HEK293 (cell line): ENCODE results near the gene RHEX.

ENCODE experiments used
- CTCF ChIA-PET: fragments of 350-600 bp; formaldehyde crosslinking; extraction: SDS; loops from one replicate; lab custom pipeline; 2021; ENCODE audit warnings: antibody characterized with exemption; lab: Yijun Ruan, JAX
- POLR2A ChIA-PET: fragments of 300-600 bp; formaldehyde crosslinking; extraction: SDS; loops from one replicate; lab custom pipeline; 2020; ENCODE audit warnings: antibody characterized with exemption, inconsistent platforms; lab: Yijun Ruan, JAX
- H3K27ac ChIP-seq: fragments of 200-500 bp; sonication (Bioruptor generic); 2 replicates; pipeline ENCODE4 v1.5.1; 2014; ENCODE audit warnings: low read depth, low read length, control low read depth, inconsistent platforms; ENCODE audit errors: extremely low read depth
- H3K36me3 ChIP-seq, 2 experiments: fragments of 200-500 bp in 1 of 2; sonication (Bioruptor generic) in 1 of 2; 1 replicate in 1 of 2; 2 replicates in 1 of 2; pipeline ENCODE4 v1.5.1; 2014 to 2017; ENCODE audit warnings: inconsistent platforms in 2 of 2, low read length in 2 of 2; ENCODE audit not compliant: control insufficient read depth in 2 of 2, insufficient read depth in 1 of 2
- H3K4me1 ChIP-seq: fragments of 200-500 bp; sonication (Bioruptor generic); 2 replicates; pipeline ENCODE4 v1.5.1; 2014; ENCODE audit warnings: mild to moderate bottlenecking, low read length, inconsistent platforms; ENCODE audit not compliant: control insufficient read depth, insufficient read depth
- H3K4me3 ChIP-seq: 2 replicates; pipeline ENCODE4 v1.5.1; 2011; ENCODE audit warnings: low read depth, mild to moderate bottlenecking, control low read depth, low read length, moderate library complexity
- H3K9me3 ChIP-seq: fragments of 200-500 bp; sonication (Bioruptor generic); 2 replicates; pipeline ENCODE4 v1.5.1; 2014; ENCODE audit warnings: low read depth, low read length, inconsistent platforms; ENCODE audit not compliant: control insufficient read depth, insufficient read depth
- SETDB1 ChIP-seq: IDR thresholded peaks from one replicate; pipeline ENCODE4 v1.6.1; 2017; ENCODE audit warnings: mild to moderate bottlenecking, low read length, moderate library complexity, mixed read lengths; ENCODE audit not compliant: insufficient read length
- ZBTB1 ChIP-seq: fragments of 450-650 bp; formaldehyde crosslinking; IDR thresholded peaks from 2 replicates; pipeline ENCODE4 v1.5.1; 2016; ENCODE audit warnings: missing biosample characterization, missing genetic modification characterization
- ZBTB20 ChIP-seq: fragments of 450-650 bp; formaldehyde crosslinking; IDR thresholded peaks from 2 replicates; pipeline ENCODE4 v1.5.1; 2016; ENCODE audit warnings: missing biosample characterization, missing genetic modification characterization
- ZFP3 ChIP-seq: fragments of 450-650 bp; formaldehyde crosslinking; IDR thresholded peaks from 2 replicates; pipeline ENCODE4 v1.5.1; 2016; ENCODE audit warnings: low read depth, missing biosample characterization, missing genetic modification characterization
- ZFP41 ChIP-seq: fragments of 450-650 bp; formaldehyde crosslinking; IDR thresholded peaks from 2 replicates; pipeline ENCODE4 v1.5.1; 2016; ENCODE audit warnings: missing biosample characterization, missing genetic modification characterization, borderline replicate concordance
- ZIC2 ChIP-seq: fragments of 450-650 bp; formaldehyde crosslinking; IDR thresholded peaks from 2 replicates; pipeline ENCODE4 v1.5.1; 2016; ENCODE audit warnings: missing biosample characterization, missing genetic modification characterization
- ZNF10 ChIP-seq: fragments of 450-650 bp; formaldehyde crosslinking; IDR thresholded peaks from 2 replicates; pipeline ENCODE4 v1.5.1; 2017; ENCODE audit warnings: missing biosample characterization, missing genetic modification characterization
- ZNF112 ChIP-seq: fragments of 450-650 bp; formaldehyde crosslinking; IDR thresholded peaks from 2 replicates; pipeline ENCODE4 v1.5.0; 2017; ENCODE audit warnings: missing biosample characterization, missing genetic modification characterization
- ZNF211 ChIP-seq: fragments of 450-650 bp; formaldehyde crosslinking; IDR thresholded peaks from 2 replicates; pipeline ENCODE4 v1.5.1; 2016; ENCODE audit warnings: low read depth, missing biosample characterization, missing genetic modification characterization
- ZNF24 ChIP-seq: fragments of 450-650 bp; formaldehyde crosslinking; IDR thresholded peaks from 2 replicates; pipeline ENCODE4 v1.5.1; 2016; ENCODE audit warnings: missing biosample characterization, missing genetic modification characterization
- ZNF341 ChIP-seq: fragments of 450-650 bp; formaldehyde crosslinking; IDR thresholded peaks from 2 replicates; pipeline ENCODE4; 2016; ENCODE audit warnings: low read depth, missing biosample characterization, missing genetic modification characterization
- ZNF398 ChIP-seq: fragments of 450-650 bp; formaldehyde crosslinking; IDR thresholded peaks from 2 replicates; pipeline ENCODE4 v1.5.1; 2017; ENCODE audit warnings: missing biosample characterization, missing genetic modification characterization
- ZNF600 ChIP-seq: fragments of 450-650 bp; formaldehyde crosslinking; IDR thresholded peaks from 2 replicates; pipeline ENCODE4 v1.5.1; 2016; ENCODE audit warnings: missing biosample characterization, missing genetic modification characterization
- ZNF624 ChIP-seq: fragments of 450-650 bp; formaldehyde crosslinking; IDR thresholded peaks from 2 replicates; pipeline ENCODE4 v1.5.1; 2017; ENCODE audit warnings: missing biosample characterization, missing genetic modification characterization
- ZNF670 ChIP-seq: fragments of 450-650 bp; formaldehyde crosslinking; IDR thresholded peaks from 2 replicates; pipeline ENCODE4 v1.5.1; 2016; ENCODE audit warnings: missing biosample characterization, missing genetic modification characterization, low read depth
- ZNF692 ChIP-seq: fragments of 450-650 bp; formaldehyde crosslinking; IDR thresholded peaks from 2 replicates; pipeline ENCODE4 v1.5.1; 2016; ENCODE audit warnings: missing biosample characterization, missing genetic modification characterization
- ZNF777 ChIP-seq: fragments of 450-650 bp; formaldehyde crosslinking; IDR thresholded peaks from 2 replicates; pipeline ENCODE4 v1.5.1; 2017; ENCODE audit warnings: missing biosample characterization, missing genetic modification characterization, borderline replicate concordance
- TF ChIP-seq, protein P1 (sequence below): fragments of 450-650 bp; formaldehyde crosslinking; IDR thresholded peaks from 2 replicates; pipeline ENCODE4 v1.5.1; 2017; ENCODE audit warnings: missing biosample characterization, missing genetic modification characterization
- TF ChIP-seq, protein P2 (sequence below): fragments of 450-650 bp; formaldehyde crosslinking; IDR thresholded peaks from 2 replicates; pipeline ENCODE4 v1.5.1; 2016; ENCODE audit warnings: missing biosample characterization, missing genetic modification characterization, low read depth

RHEX gene

GRCh38 chr1:206048582-206048981, 4.4 kb upstream of the RHEX start (continued):
- TF ChIP-seq ZNF398 (tag by site-specific recombination) (no peak), ZNF670 (tag by site-specific recombination) (no peak), ZNF211 (tag by site-specific recombination) (no peak), ZNF692 (tag by site-specific recombination) (no peak)

GRCh38 chr1:206049293-206049692, 3.7 kb upstream of the RHEX start:
- POLR2A ChIA-PET, result no interaction called here
- Histone ChIP-seq H3K4me3 (no peak overlapping the region), H3K4me1 (no peaks in the 10 kb centered on the region), H3K9me3 (no peaks in the 10 kb centered on the region), H3K36me3 (no peaks in the 10 kb centered on the region), H3K27ac (no peak overlapping the region)
- TF ChIP-seq ZBTB1 (tag by site-specific recombination), result no peak
- no peak for TF ChIP-seq ZNF112 (tag by site-specific recombination)
- no peak for TF ChIP-seq ZNF777 (tag by site-specific recombination)
- no peak for TF ChIP-seq ZNF10 (tag by site-specific recombination)
- TF ChIP-seq ZNF24 (tag by site-specific recombination), result no peak
- TF ChIP-seq ZNF624 (tag by site-specific recombination), result no peak
- TF ChIP-seq ZFP41 (tag by site-specific recombination), result no peak
- TF ChIP-seq ZFP3, result no peak
- no peak for TF ChIP-seq ZNF600 (tag by site-specific recombination)
- TF ChIP-seq, protein P1, sequence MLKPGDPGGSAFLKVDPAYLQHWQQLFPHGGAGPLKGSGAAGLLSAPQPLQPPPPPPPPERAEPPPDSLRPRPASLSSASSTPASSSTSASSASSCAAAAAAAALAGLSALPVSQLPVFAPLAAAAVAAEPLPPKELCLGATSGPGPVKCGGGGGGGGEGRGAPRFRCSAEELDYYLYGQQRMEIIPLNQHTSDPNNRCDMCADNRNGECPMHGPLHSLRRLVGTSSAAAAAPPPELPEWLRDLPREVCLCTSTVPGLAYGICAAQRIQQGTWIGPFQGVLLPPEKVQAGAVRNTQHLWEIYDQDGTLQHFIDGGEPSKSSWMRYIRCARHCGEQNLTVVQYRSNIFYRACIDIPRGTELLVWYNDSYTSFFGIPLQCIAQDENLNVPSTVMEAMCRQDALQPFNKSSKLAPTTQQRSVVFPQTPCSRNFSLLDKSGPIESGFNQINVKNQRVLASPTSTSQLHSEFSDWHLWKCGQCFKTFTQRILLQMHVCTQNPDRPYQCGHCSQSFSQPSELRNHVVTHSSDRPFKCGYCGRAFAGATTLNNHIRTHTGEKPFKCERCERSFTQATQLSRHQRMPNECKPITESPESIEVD (tag by site-specific recombination), result no peak
- no peak for TF ChIP-seq SETDB1
- TF ChIP-seq ZIC2 (tag by site-specific recombination), result no peak
- TF ChIP-seq ZNF341, result no peak
- CTCF ChIA-PET, result no interaction called here

DNA sequence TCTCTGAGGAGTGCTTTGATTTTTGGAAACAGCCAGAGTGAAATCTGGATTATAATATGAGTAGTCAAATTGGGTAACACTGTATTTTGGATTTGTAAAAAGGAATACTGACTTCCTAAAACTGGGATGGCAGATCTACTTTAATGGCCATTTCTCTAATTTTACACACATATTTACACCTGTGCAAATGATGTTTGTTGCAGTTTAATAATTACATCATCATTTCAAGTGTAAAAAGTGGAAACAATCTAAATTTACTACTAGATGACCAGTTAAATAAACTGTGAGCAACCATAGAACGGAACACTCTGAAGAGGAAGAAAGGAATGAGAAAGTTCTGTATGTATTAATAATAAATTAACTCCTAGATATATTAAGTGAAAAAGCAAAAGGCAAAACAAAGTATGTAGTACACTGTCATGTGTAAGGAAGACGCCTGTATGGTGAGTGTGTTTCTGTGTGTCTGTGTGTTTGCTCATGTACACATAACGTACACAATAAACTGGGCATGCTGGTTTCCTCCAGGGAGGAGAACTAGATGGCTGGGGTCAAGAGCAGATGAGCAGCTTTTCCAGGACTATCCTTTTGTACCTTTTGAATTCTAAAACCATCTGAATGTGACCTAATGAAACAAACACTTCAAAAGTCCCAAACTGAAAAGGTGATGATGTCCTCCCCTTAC, 2.9 kb upstream of the RHEX start:
- CTCF ChIA-PET, result no interaction called here
- no peaks in the 10 kb centered on the region for H3K4me1 ChIP-seq
- TF ChIP-seq, protein P2, sequence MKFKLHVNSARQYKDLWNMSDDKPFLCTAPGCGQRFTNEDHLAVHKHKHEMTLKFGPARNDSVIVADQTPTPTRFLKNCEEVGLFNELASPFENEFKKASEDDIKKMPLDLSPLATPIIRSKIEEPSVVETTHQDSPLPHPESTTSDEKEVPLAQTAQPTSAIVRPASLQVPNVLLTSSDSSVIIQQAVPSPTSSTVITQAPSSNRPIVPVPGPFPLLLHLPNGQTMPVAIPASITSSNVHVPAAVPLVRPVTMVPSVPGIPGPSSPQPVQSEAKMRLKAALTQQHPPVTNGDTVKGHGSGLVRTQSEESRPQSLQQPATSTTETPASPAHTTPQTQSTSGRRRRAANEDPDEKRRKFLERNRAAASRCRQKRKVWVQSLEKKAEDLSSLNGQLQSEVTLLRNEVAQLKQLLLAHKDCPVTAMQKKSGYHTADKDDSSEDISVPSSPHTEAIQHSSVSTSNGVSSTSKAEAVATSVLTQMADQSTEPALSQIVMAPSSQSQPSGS (tag by site-specific recombination), result peak; percentile 54; the same call in 1 of the 2 replicates
- no peak for TF ChIP-seq ZBTB20 (tag by site-specific recombination)
- no peak overlapping the region for H3K27ac ChIP-seq
- H3K4me3 ChIP-seq, result no peak overlapping the region
- no peaks in the 10 kb centered on the region for H3K36me3 ChIP-seq
- POLR2A ChIA-PET, result no interaction called here
- H3K9me3 ChIP-seq, result no peaks in the 10 kb centered on the region
